Gastrocnemius medialis (tissue), 4 donors: ENCODE data around the gene GTPBP4.

ENCODE experiments used
- CTCF ChIP-seq, 5 experiments: fragments of 450-650 bp in 3 of 5; fragments of 200-600 bp in 2 of 5; sonication (generic) in 2 of 5; IDR thresholded peaks in 4 of 5; conservative IDR thresholded peaks in 1 of 5; 1 replicate in 4 of 5; 2 replicates in 1 of 5; pipeline ENCODE4 v1.5.1; 2016 to 2019; ENCODE audit warnings: antibody characterized with exemption in 5 of 5, mild to moderate bottlenecking in 3 of 5, moderate library complexity in 3 of 5
- POLR2A ChIP-seq, 2 donors: fragments of 450-650 bp; IDR thresholded peaks; one replicate each; pipeline ENCODE4 v1.6.1; 2017; ENCODE audit warnings: antibody characterized with exemption in 2 of 2, mild to moderate bottlenecking in 2 of 2, moderate library complexity in 2 of 2

GRCh38 chr10:1048349-1048731, 60.1 kb downstream of the GTPBP4 start:
- TF ChIP-seq CTCF (IDR thresholded peaks at IDR 0.05 in 4 of 5, conservative IDR thresholded peaks at IDR 0.05 in 1 of 5) (no peak), POLR2A (IDR thresholded peaks at IDR 0.05) (no peak)
